ENCODE measurements around the gene HDAC4. TPM values are rescaled to one million over a fixed set of nuclear protein-coding genes. Genes with fewer than 3 reads are reported as not detected.

The HDAC4 gene
- total and polyA plus RNA-seq, 8 donors: 1.7 to 98.8 (median 24.5) TPM

DNA sequence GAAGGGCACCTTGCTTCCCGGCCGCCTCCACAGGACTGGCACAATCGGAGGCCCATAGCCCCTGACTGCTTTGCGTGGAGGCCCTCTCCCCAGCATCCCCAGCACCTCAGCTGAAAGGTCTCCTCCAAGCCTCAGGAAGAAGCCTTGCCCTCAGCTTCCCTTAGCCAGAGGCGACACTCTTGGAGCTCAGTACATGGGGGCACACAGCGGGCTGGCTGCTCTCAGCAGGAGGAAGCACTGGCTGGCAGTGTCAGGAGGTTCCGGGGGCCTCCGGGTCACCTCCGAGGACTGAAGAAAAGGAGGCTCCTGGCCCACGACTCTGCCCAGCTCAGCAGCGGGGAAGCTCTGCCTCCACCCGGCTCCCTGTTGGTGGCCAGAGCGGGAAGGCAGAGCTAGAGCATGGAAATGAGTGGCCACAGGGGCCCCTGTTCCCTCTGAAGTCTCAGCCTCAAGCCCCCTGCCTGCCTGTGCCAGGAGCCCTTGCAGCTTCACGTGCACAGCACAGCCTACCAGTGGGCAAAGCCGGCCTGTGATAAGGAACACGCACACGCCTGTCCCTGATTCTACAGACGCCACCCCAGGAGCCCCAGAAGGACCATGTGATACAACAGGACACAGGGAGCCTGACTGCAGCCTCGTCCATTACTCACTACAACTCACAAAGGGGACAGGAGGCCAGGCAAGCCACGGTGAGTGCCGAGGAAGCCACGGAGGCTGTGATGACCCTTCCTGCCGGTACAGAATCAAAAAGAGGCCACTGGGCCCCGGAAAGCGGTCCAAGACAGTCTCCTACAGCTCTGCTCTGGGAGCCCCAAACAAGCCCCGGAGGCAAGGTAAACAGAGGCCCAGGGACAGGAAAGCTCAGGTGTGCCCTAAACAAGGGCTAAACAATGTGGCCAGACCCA lies 15.5 kb downstream of the HDAC4 start:
- no peak for DNase-seq
- 89 to 97% (median 93%) methylated on average over 22 to 26 of the region's 26 CpGs for WGBS, 5 donors
- Histone ChIP-seq H3K27ac (no peak overlapping the region), H3K36me3 (peaks cover 0 to 35% (median 21%) of the 10 kb centered on the region in 4 donors), H3K4me1 (peaks cover 0 to 9% (median 4%) of the 10 kb centered on the region in 4 donors), H3K4me3 (no peak overlapping the region), H3K27me3 (no peaks in the 10 kb centered on the region), H3K9me3 (no peaks in the 10 kb centered on the region)
- TF ChIP-seq, protein P1, sequence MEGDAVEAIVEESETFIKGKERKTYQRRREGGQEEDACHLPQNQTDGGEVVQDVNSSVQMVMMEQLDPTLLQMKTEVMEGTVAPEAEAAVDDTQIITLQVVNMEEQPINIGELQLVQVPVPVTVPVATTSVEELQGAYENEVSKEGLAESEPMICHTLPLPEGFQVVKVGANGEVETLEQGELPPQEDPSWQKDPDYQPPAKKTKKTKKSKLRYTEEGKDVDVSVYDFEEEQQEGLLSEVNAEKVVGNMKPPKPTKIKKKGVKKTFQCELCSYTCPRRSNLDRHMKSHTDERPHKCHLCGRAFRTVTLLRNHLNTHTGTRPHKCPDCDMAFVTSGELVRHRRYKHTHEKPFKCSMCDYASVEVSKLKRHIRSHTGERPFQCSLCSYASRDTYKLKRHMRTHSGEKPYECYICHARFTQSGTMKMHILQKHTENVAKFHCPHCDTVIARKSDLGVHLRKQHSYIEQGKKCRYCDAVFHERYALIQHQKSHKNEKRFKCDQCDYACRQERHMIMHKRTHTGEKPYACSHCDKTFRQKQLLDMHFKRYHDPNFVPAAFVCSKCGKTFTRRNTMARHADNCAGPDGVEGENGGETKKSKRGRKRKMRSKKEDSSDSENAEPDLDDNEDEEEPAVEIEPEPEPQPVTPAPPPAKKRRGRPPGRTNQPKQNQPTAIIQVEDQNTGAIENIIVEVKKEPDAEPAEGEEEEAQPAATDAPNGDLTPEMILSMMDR (IDR thresholded peaks at IDR 0.05): no peak
- no peak for TF ChIP-seq POLR2A (IDR thresholded peaks at IDR 0.05)
- intact Hi-C loops (cut with DNase I; ENCODE audit: low total_unique reads): no loop called here

DNA sequence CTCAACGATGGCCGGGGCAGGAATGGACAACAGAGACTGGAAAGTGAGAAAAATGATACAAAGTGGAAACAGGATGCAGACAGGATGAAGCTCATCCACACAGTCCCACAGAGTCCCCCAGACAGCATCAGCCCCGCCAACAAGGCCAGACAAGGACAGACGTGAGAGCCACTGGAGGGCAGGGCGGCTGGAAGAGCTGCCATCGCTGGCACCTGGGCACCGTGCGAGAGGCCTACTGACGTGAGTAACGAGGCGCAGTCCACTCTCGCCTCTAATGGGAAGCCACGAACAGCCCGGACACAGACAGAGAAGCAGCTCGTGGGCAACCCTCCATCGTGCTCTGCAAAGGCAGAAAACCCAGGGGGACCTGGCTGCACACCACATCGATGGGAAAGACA lies 17.1 kb downstream of the HDAC4 start:
- no peaks in the 10 kb centered on the region for H3K27me3 ChIP-seq
- 93 to 97% (median 96%) methylated on average over 17 of the region's 17 CpGs for WGBS, 5 donors
- H3K9me3 ChIP-seq: no peaks in the 10 kb centered on the region
- H3K27ac ChIP-seq: no peak overlapping the region
- H3K4me3 ChIP-seq: no peak overlapping the region
- DNase-seq: no peak
- peaks cover 0 to 25% (median 17%) of the 10 kb centered on the region in 4 donors for H3K36me3 ChIP-seq
- intact Hi-C loops (cut with DNase I; ENCODE audit: low total_unique reads): no loop called here
- TF ChIP-seq EP300 (IDR thresholded peaks at IDR 0.05) (no peak), POLR2AphosphoS5 (IDR thresholded peaks at IDR 0.05) (no peak), POLR2A (IDR thresholded peaks at IDR 0.05) (no peak)
- TF ChIP-seq, protein P1 (IDR thresholded peaks at IDR 0.05): no peak
- H3K4me1 ChIP-seq: peaks cover 0 to 21% (median 9%) of the 10 kb centered on the region in 4 donors

DNA sequence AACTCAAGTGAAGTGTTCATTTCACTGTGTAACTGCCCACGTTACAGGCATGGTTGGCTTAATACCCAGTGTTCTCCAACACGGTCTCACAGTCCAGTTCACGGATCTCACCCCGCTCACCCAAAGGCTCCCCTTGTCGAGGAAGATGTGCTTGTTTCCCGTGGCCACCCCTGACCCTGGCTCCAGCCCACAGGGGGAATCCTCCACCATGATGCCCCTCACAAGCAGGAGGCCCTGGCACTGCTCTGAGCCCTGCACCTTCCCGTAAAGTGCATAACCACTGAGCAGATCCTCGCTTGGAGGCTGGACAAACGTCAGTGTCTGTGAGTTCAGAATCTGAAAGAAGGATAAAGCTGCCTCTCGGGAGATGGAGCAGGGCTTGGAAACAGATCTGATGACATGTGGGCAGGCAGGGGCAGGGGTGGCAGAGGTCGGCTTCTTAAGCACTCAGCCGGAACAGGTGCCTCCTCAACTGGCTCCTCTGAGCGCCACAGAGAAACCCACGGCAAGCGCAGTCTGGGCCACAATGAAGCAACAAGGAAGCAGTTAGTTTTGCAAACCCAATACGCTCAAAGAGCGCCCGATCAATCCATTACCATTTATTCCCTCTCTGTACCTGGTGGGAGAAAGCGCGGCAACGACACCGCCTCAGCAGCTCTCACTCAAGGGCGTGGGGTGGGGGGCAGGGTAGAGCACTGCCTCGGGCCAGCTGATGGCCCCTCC lies 17.6 kb downstream of the HDAC4 start:
- H3K9me3 ChIP-seq: no peaks in the 10 kb centered on the region
- 92 to 95% (median 94%) methylated on average over 24 of the region's 24 CpGs for WGBS, 5 donors
- peaks cover 0 to 21% (median 10%) of the 10 kb centered on the region in 4 donors for H3K4me1 ChIP-seq
- no peak overlapping the region for H3K27ac ChIP-seq
- H3K36me3 ChIP-seq: peaks cover 0 to 21% (median 12%) of the 10 kb centered on the region in 4 donors
- no peak overlapping the region for H3K4me3 ChIP-seq
- intact Hi-C loops (cut with DNase I; ENCODE audit: low total_unique reads): no loop called here
- TF ChIP-seq, protein P1 (IDR thresholded peaks at IDR 0.05): no peak
- TF ChIP-seq EP300 (IDR thresholded peaks at IDR 0.05) (no peak), POLR2AphosphoS5 (IDR thresholded peaks at IDR 0.05) (no peak), POLR2A (IDR thresholded peaks at IDR 0.05) (no peak)
- no peak for DNase-seq
- H3K27me3 ChIP-seq: no peaks in the 10 kb centered on the region

DNA sequence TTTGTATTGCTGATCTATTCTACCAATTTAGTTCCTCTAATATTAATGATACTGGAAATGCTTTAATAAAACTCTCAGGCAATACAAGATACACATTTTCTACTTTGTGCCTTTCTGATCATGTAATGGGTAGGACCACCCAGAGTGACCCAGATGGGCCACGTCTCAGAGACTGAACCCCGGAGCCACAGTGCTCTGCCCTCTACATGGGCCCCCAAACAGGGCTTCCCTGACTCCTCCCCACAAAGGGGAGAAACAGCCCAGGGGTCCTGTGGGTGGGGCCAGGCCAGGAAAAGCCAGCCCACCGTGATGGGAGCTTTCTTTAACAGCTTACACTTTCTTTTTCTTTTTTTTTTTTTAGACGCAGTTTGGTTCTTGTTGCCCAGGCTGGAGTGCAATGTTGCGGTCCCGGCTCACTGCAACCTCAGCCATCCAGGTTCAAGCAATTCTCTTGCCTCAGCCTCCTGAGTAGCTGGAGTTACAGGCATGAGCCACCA lies 18.4 kb downstream of the HDAC4 start:
- peaks cover 0 to 21% (median 10%) of the 10 kb centered on the region in 4 donors for H3K4me1 ChIP-seq
- intact Hi-C loops (cut with DNase I; ENCODE audit: low total_unique reads): no loop called here
- DNase-seq: no peak
- H3K9me3 ChIP-seq: no peaks in the 10 kb centered on the region
- H3K4me3 ChIP-seq: no peak overlapping the region
- 74 to 86% (median 81%) methylated on average over 6 of the region's 6 CpGs for WGBS, 5 donors
- no peak overlapping the region for H3K27ac ChIP-seq
- H3K36me3 ChIP-seq: peaks cover 0 to 21% (median 14%) of the 10 kb centered on the region in 4 donors
- TF ChIP-seq POLR2AphosphoS5 (IDR thresholded peaks at IDR 0.05) (no peak), EP300 (IDR thresholded peaks at IDR 0.05) (no peak), POLR2A (IDR thresholded peaks at IDR 0.05) (no peak)
- TF ChIP-seq, protein P1 (IDR thresholded peaks at IDR 0.05): no peak
- no peaks in the 10 kb centered on the region for H3K27me3 ChIP-seq

All from stomach (tissue), 9 donors.